Measurements from ENCODE around the gene KSR2.
A peak's percentile ranks its signal among the peaks of the same experiment; 100 is the strongest.
"Not testable (repeated sequence)": the region's sequence is repeated elsewhere in the genome, so short reads cannot be mapped to it uniquely, and the experiment has no call there.

KSR2 gene

DNA sequence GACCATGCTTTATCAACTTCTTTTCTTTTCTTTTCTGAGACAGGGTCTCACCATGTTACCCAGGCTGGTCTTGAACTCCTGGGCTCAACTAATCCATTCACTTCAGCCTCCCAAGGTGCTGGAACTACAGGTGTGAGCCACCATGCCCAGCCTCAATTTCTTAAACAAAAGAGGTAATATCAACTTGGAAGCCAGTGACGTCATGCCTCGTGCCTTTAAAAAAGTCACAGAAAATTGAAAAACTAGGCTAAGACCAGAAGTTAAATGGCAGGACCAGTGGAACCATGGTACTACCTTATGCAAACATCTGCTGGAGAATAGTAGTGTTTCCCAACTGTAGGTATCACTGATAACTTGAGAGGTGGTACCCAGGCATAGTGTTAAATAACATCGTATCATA is 103.3 kb downstream of the KSR2 start:
- TF ChIP-seq, protein P1, sequence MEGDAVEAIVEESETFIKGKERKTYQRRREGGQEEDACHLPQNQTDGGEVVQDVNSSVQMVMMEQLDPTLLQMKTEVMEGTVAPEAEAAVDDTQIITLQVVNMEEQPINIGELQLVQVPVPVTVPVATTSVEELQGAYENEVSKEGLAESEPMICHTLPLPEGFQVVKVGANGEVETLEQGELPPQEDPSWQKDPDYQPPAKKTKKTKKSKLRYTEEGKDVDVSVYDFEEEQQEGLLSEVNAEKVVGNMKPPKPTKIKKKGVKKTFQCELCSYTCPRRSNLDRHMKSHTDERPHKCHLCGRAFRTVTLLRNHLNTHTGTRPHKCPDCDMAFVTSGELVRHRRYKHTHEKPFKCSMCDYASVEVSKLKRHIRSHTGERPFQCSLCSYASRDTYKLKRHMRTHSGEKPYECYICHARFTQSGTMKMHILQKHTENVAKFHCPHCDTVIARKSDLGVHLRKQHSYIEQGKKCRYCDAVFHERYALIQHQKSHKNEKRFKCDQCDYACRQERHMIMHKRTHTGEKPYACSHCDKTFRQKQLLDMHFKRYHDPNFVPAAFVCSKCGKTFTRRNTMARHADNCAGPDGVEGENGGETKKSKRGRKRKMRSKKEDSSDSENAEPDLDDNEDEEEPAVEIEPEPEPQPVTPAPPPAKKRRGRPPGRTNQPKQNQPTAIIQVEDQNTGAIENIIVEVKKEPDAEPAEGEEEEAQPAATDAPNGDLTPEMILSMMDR (conservative IDR thresholded peaks at IDR 0.05; ENCODE audit: control insufficient read depth, insufficient read depth, low read depth, low read length), result no peak
- H3K4me3 ChIP-seq (ENCODE audit: control insufficient read depth, low read depth, low read length), result no peak overlapping the region
- DNase-seq (ENCODE audit: low read depth), result no peak

DNA sequence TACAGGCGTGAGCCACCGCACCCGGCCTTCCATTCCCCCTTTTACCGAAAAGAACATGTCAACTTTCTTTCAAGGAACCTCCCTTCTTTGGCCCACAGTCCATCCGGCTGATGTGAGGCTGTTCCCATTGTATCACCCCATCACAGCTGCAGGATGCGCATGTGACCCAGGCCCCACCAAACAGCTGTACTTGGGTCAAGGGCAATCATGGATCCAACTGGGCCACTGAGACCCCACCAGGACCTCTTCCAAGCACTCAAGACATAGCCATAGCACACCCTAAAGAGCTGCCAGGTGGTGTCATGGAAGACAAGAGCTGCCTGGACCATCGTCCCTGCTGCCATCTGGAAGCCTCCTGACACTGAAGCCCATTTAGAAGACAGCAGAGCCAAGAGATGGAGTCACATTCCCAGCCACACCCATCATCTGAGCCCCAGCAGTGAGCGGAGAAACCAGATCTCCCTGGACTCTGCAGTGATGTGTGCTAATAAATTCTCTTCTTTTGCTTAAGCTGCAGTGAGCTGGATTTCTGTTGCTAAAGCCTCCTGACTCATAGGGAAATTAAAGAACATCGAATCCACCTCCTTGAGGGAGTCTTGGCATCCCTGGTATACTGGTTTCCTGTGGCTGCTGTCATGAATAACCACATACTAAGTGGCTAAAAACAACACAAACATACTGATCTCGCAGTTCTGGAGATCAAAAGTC is 105.6 kb downstream of the KSR2 start:
- peak; percentile 69 for DNase-seq (ENCODE audit: low read depth)
- TF ChIP-seq, protein P1 (conservative IDR thresholded peaks at IDR 0.05; ENCODE audit: control insufficient read depth, insufficient read depth, low read depth, low read length), result no peak
- no peak overlapping the region for H3K4me3 ChIP-seq (ENCODE audit: control insufficient read depth, low read depth, low read length)

- TF ChIP-seq, protein P1 (conservative IDR thresholded peaks at IDR 0.05; ENCODE audit: control insufficient read depth, insufficient read depth, low read depth, low read length), result no peak
- H3K4me3 ChIP-seq (ENCODE audit: control insufficient read depth, low read depth, low read length), result no peak overlapping the region
- DNase-seq (ENCODE audit: low read depth), result no peak
These were observed 107.1 kb downstream of the KSR2 start for GRCh38 chr12:117861691-117862090.

GRCh38 chr12:117860787-117861290 is 108.0 kb downstream of the KSR2 start:
- not testable (repeated sequence) for DNase-seq (ENCODE audit: low read depth); H3K4me3 ChIP-seq (ENCODE audit: control insufficient read depth, low read depth, low read length)

DNA sequence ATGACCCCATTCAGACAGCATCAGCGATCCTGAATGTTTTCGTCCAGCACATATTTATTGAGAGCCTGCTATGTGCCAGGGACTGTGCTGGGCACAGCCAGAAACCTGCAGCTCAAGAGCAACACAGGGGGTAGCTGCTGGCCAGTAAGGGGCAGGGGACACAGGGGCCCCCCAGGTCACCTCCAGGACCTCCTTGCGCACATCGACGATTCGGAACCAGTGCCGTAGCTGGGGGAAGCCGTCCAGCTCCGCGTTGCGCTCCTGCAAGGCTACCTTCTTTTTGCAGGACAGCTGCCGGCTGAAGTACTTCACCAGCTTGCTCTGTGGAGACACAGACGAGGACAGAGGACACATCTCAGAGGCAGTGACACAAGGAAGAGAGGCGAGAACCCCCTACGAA is 108.7 kb downstream of the KSR2 start:
- DNase-seq (ENCODE audit: low read depth), result no peak
- no peak overlapping the region for H3K4me3 ChIP-seq (ENCODE audit: control insufficient read depth, low read depth, low read length)
- TF ChIP-seq, protein P1 (conservative IDR thresholded peaks at IDR 0.05; ENCODE audit: control insufficient read depth, insufficient read depth, low read depth, low read length), result no peak

- DNase-seq (ENCODE audit: low read depth), result peak; percentile 55
- TF ChIP-seq, protein P1 (conservative IDR thresholded peaks at IDR 0.05; ENCODE audit: control insufficient read depth, insufficient read depth, low read depth, low read length), result peak; percentile 66
- no peak overlapping the region for H3K4me3 ChIP-seq (ENCODE audit: control insufficient read depth, low read depth, low read length)
These were observed 110.9 kb downstream of the KSR2 start for GRCh38 chr12:117857632-117858612.

DNA sequence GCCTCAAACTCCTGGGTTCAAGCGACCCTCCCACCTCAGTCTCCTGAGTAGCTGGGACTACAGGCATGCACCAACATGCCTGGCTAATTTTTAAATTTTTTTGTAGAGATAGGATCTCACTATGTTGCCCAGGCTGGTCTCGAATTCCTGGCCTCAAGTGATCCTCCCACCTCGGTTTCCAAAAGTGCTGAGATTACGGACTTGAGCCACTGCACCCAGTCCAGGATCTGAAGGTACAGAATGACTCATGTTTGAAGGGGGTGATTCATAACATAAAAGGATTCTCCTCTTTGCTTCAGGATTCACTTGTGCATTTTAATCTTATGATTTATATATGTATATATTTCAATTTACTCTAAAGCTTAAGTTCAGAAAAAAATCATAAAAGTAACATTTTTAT is 111.7 kb downstream of the KSR2 start:
- peak; percentile 47 for DNase-seq (ENCODE audit: low read depth)
- H3K4me3 ChIP-seq (ENCODE audit: control insufficient read depth, low read depth, low read length), result not testable (repeated sequence)
